Stomach (tissue), 4 donors: ENCODE measurements around the gene U2AF1.
"Not testable (repeated sequence)": the region's sequence is repeated elsewhere in the genome, so short reads cannot be mapped to it uniquely, and the experiment has no call there.

Experiments
- CTCF ChIP-seq, 7 experiments: fragments of 450-650 bp in 4 of 7; fragments of 200-600 bp in 3 of 7; sonication (generic) in 3 of 7; IDR thresholded peaks; one replicate each; pipeline ENCODE4 v1.5.1; 2016 to 2019; ENCODE audit warnings: antibody characterized with exemption in 7 of 7, control low read depth in 2 of 7, mild to moderate bottlenecking in 1 of 7
- EP300 ChIP-seq: sonication (generic); formaldehyde crosslinking; IDR thresholded peaks from one replicate; pipeline ENCODE4 v1.6.1; 2017; ENCODE audit warnings: antibody characterized with exemption
- POLR2A ChIP-seq, 4 donors: fragments of 450-650 bp; IDR thresholded peaks; one replicate each; pipeline ENCODE4 v1.6.1; 2016; ENCODE audit warnings: antibody characterized with exemption in 4 of 4, control low read depth in 2 of 4, mild to moderate bottlenecking in 1 of 4, moderate library complexity in 1 of 4

DNA sequence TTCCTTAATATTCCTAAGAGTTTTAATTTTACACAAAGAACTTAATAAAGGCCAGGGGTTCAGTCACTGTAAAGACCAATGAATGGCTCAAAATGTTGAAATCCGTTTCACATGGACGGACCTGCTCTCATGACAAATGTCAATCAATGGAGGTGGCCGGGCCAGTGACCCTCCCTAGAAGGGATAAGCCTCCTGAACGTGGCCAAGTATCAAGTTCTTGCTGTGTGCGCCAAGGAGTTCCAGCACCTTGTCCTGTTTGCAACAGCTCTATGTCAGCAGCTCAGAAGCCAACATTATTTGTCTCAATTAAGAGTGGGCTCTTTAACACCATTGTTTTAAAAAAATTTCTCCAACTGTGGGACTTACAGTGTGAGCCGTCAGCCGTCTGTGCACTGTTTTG, 6.4 kb downstream of the U2AF1 start:
- TF ChIP-seq CTCF (IDR thresholded peaks at IDR 0.05); POLR2A (IDR thresholded peaks at IDR 0.05); EP300: not testable (repeated sequence)
